Vagina (tissue), 2 donors: ENCODE measurements around the gene CPNE6. TPM values are rescaled to one million over a fixed set of nuclear protein-coding genes. Genes with fewer than 3 reads are reported as not detected.

Experiments
- DNase-seq, 2 donors: peaks; one replicate each; pipeline ENCODE4 v3.0.0-alpha.2; 2017; ENCODE audit errors: extremely low spot score in 2 of 2
- H3K27ac ChIP-seq: fragments of 200-600 bp; sonication (generic); one replicate; pipeline ENCODE4 v1.5.1; 2019
- H3K27me3 ChIP-seq: fragments of 200-600 bp; sonication (generic); one replicate; pipeline ENCODE4 v1.5.1; 2019
- H3K36me3 ChIP-seq, 2 donors: fragments of 200-600 bp; sonication (generic); one replicate each; pipeline ENCODE4 v1.5.1; 2017 to 2019
- H3K4me1 ChIP-seq: fragments of 200-600 bp; sonication (generic); one replicate; pipeline ENCODE4 v1.5.1; 2019
- H3K4me3 ChIP-seq, 2 donors: fragments of 200-600 bp; sonication (generic); 1 replicate in 1 of 2; 2 replicates in 1 of 2; pipeline ENCODE4 v1.5.1; 2016 to 2019
- H3K9me3 ChIP-seq: fragments of 200-600 bp; sonication (generic); one replicate; pipeline ENCODE4 v1.5.1; 2019
- POLR2A ChIP-seq, 2 donors: fragments of 450-650 bp; IDR thresholded peaks; one replicate each; pipeline ENCODE4 v1.6.1; 2017; ENCODE audit warnings: antibody characterized with exemption in 2 of 2, mild to moderate bottlenecking in 2 of 2, moderate library complexity in 2 of 2
- POLR2AphosphoS5 ChIP-seq, 2 donors: sonication (generic); formaldehyde crosslinking; IDR thresholded peaks; one replicate each; pipeline ENCODE4 v1.9.0; 2017; ENCODE audit warnings: antibody characterized with exemption in 2 of 2, mild to moderate bottlenecking in 2 of 2, low read depth in 1 of 2; ENCODE audit not compliant: insufficient read depth in 1 of 2
- intact Hi-C: fragments of 100-400 bp; cut with DNase I; formaldehyde crosslinking; loops from one replicate; pipeline ENCODE4 v1.15.1; 2023
- total RNA-seq: library from RNA; depleted of rRNA; stranded (reverse); fragments of >200 nt; gene quantifications from one replicate; pipeline ENCODE4 v1.2.3, GENCODE V29; 2016
- TF ChIP-seq, protein P1 (sequence below), 3 experiments: fragments of 450-650 bp in 2 of 3; fragments of 200-600 bp in 1 of 3; sonication (generic) in 1 of 3; IDR thresholded peaks; one replicate each; pipeline ENCODE4 v1.5.1; 2017 to 2019; ENCODE audit warnings: antibody characterized with exemption in 3 of 3, mild to moderate bottlenecking in 2 of 3, moderate library complexity in 2 of 3

The CPNE6 gene
- total RNA-seq, 1 donor from 2014 or later = not detected

DNA sequence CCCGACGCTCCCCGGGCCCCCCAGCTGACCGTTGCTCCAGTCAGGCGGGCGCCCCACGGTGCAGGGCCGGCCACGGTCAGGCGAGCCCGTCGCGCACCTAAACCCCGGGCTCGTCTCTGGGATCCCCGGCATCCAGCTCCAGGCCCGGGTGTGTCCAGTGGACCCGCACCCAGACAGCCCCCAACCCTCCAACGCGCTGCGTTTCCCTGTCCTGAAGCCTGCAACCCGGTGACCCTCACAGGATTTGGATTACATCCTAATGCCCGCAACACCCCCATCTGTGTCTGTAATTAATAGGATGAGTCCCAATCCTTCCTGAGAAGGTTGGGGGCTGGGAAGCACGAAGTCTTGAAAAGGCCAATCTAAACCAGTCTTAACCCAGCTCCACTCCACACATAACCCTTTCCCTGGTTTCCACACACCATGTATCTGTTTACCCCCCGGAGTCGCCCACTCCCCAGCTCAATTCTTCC lies 10.4 kb downstream of the CPNE6 start:
- TF ChIP-seq POLR2AphosphoS5 (IDR thresholded peaks at IDR 0.05; ENCODE audit: insufficient read depth in 1 of 2, low read depth in 1 of 2) (no peak), POLR2A (IDR thresholded peaks at IDR 0.05) (no peak)
- TF ChIP-seq, protein P1, sequence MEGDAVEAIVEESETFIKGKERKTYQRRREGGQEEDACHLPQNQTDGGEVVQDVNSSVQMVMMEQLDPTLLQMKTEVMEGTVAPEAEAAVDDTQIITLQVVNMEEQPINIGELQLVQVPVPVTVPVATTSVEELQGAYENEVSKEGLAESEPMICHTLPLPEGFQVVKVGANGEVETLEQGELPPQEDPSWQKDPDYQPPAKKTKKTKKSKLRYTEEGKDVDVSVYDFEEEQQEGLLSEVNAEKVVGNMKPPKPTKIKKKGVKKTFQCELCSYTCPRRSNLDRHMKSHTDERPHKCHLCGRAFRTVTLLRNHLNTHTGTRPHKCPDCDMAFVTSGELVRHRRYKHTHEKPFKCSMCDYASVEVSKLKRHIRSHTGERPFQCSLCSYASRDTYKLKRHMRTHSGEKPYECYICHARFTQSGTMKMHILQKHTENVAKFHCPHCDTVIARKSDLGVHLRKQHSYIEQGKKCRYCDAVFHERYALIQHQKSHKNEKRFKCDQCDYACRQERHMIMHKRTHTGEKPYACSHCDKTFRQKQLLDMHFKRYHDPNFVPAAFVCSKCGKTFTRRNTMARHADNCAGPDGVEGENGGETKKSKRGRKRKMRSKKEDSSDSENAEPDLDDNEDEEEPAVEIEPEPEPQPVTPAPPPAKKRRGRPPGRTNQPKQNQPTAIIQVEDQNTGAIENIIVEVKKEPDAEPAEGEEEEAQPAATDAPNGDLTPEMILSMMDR (IDR thresholded peaks at IDR 0.05) = no peak
- H3K4me3 ChIP-seq = peak overlapping the region; percentile 49 to 69
- no peak for DNase-seq
- peaks cover 11% of the 10 kb centered on the region for H3K4me1 ChIP-seq
- H3K36me3 ChIP-seq = no peaks in the 10 kb centered on the region
- H3K27ac ChIP-seq = peak overlapping the region; percentile 47
- H3K9me3 ChIP-seq = no peaks in the 10 kb centered on the region
- intact Hi-C loops = no loop called here
- H3K27me3 ChIP-seq = no peaks in the 10 kb centered on the region

DNA sequence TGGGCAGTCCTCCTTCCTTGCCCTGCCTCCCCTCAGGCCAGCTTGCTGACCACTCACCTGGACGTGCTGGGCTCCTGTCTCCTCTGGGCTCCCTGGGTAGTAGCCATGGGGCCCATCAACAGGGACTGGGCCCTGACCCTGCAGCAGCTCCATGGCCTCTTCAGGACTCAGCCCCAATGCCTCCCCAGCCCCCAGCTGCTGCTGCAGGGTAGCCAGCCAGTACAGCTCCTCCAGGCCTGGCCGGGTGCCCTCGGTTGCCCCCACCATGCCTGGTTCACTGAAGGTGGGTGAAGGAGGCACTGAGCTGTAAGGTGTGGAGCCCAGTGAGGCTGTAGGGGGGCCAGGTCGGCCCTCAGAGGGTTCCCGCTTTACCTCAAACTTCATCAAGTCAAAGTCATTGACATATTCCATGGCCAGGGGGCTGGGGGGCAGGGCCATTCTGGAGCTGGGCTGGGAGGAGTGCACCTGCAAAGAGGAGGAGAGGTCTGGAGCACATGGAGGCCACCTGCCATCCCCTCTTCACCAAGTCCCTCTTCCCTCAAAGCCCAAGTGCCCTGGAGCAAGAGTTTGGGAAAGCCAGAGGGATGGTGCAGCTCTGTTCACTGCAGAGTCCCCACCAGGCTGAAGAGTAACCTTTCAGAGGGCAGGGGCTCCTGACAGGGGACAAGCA lies 11.2 kb downstream of the CPNE6 start:
- Histone ChIP-seq H3K4me1 (peaks cover 11% of the 10 kb centered on the region), H3K36me3 (no peaks in the 10 kb centered on the region), H3K9me3 (no peaks in the 10 kb centered on the region), H3K4me3 (no peak overlapping the region), H3K27me3 (no peaks in the 10 kb centered on the region), H3K27ac (no peak overlapping the region)
- no peak for DNase-seq
- TF ChIP-seq, protein P1 (IDR thresholded peaks at IDR 0.05) = no peak
- TF ChIP-seq POLR2A (IDR thresholded peaks at IDR 0.05) (no peak), POLR2AphosphoS5 (IDR thresholded peaks at IDR 0.05; ENCODE audit: insufficient read depth in 1 of 2, low read depth in 1 of 2) (no peak)
- intact Hi-C loops = no loop called here

DNA sequence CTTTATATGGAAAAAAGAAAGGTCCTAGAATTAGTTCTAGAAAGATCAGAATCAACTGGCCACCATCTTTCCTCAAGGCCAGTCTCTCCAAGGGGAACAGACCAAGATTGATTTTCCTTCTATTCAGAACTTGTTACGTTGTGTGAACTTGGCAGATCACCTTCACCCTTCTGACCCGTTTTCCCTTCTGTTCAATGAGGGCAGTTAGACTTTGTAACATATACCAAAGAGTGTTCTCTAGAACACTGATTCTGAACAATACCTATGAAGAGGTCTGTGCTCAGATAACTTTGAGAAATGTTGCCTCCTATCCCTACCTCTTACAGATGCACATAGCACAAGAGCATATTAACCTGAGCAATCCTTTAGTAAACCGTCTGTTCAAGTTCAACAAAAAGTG lies 12.1 kb downstream of the CPNE6 start:
- Histone ChIP-seq H3K9me3 (no peaks in the 10 kb centered on the region), H3K4me1 (peaks cover 11% of the 10 kb centered on the region), H3K36me3 (no peaks in the 10 kb centered on the region), H3K27ac (no peak overlapping the region), H3K27me3 (no peaks in the 10 kb centered on the region), H3K4me3 (no peak overlapping the region)
- intact Hi-C loops = no loop called here
- DNase-seq = no peak
- TF ChIP-seq POLR2AphosphoS5 (IDR thresholded peaks at IDR 0.05; ENCODE audit: insufficient read depth in 1 of 2, low read depth in 1 of 2) (no peak), POLR2A (IDR thresholded peaks at IDR 0.05) (no peak)
- TF ChIP-seq, protein P1 (IDR thresholded peaks at IDR 0.05) = no peak

DNA sequence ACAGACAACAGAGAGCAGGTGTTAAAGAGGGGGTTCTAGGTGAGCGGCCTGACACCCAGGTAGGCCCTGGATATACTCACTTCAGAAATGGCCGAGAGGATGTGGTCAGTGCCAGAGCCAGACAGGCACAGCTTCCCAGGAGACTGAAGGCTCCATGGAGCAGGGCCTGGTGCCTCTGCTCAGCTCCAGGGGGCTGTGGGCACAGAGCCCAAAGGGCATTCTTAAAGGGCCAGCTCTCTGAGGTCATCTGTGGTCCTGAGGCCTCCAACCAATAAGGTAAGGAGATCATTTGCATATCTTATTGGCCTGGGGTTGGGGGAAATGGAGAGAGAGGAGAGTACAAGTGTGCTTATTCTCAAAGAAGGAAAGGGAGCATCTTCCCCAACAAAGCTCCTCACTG lies 13.1 kb downstream of the CPNE6 start:
- intact Hi-C loops = no loop called here
- H3K9me3 ChIP-seq = no peaks in the 10 kb centered on the region
- peaks cover 11% of the 10 kb centered on the region for H3K4me1 ChIP-seq
- TF ChIP-seq POLR2AphosphoS5 (IDR thresholded peaks at IDR 0.05; ENCODE audit: insufficient read depth in 1 of 2, low read depth in 1 of 2) = no peak
- no peak for TF ChIP-seq POLR2A (IDR thresholded peaks at IDR 0.05)
- TF ChIP-seq, protein P1 (IDR thresholded peaks at IDR 0.05) = no peak
- no peaks in the 10 kb centered on the region for H3K36me3 ChIP-seq
- no peak overlapping the region for H3K27ac ChIP-seq
- H3K27me3 ChIP-seq = no peaks in the 10 kb centered on the region
- no peak overlapping the region for H3K4me3 ChIP-seq
- DNase-seq = no peak

DNA sequence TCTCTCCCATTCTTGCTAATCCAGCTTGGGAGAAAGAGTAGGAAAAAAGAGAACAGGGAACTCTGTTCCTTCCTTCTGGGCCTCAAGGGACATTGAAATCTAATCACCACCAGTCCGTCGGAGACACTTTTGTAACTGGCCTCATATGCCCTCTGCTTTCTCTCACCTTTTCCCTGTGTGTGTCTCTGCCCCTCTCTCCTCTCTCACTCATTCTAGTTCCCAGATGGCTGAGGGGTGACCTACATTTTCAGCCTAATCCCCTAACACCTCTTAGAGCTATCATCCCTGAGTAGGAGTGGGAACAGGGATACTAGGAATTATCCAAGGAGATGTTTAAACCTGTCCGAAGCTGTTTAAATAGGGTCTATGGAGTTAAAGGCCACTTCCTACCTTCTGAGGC lies 13.9 kb downstream of the CPNE6 start:
- Histone ChIP-seq H3K27ac (no peak overlapping the region), H3K4me3 (no peak overlapping the region), H3K9me3 (no peaks in the 10 kb centered on the region), H3K36me3 (no peaks in the 10 kb centered on the region), H3K27me3 (no peaks in the 10 kb centered on the region), H3K4me1 (peaks cover 11% of the 10 kb centered on the region)
- DNase-seq = no peak
- no peak for TF ChIP-seq POLR2AphosphoS5 (IDR thresholded peaks at IDR 0.05; ENCODE audit: insufficient read depth in 1 of 2, low read depth in 1 of 2)
- TF ChIP-seq POLR2A (IDR thresholded peaks at IDR 0.05) = no peak
- TF ChIP-seq, protein P1 (IDR thresholded peaks at IDR 0.05) = no peak
- intact Hi-C loops = no loop called here
